Stimulated activated CD4-positive, alpha-beta T cell treated with anti-CD3 and anti-CD28 coated beads, Interleukin-15, amount 100 ng/mL, for 24 hours (primary cell): Measurements from ENCODE around the gene ZCCHC24.

ENCODE experiments used
- DNase-seq: peaks from one replicate; pipeline ENCODE4 v3.0.0-alpha.2; 2020

Gene ZCCHC24

GRCh38 chr10:79444199-79445119 is 965 bp downstream of the ZCCHC24 start:
- peak; percentile 65 for DNase-seq

GRCh38 chr10:79443338-79444198 is 1.9 kb downstream of the ZCCHC24 start:
- no peak for DNase-seq

- no peak for DNase-seq
These were observed 3.0 kb downstream of the ZCCHC24 start for GRCh38 chr10:79442171-79443040.

GRCh38 chr10:79441433-79441832 is 4.0 kb downstream of the ZCCHC24 start:
- DNase-seq: no peak

GRCh38 chr10:79440281-79440680 is 5.1 kb downstream of the ZCCHC24 start:
- DNase-seq: no peak

- DNase-seq: no peak
These were observed 6.7 kb downstream of the ZCCHC24 start for GRCh38 chr10:79438699-79439085.

- DNase-seq: no peak
These were observed 7.3 kb downstream of the ZCCHC24 start for GRCh38 chr10:79438021-79438698.

GRCh38 chr10:79437111-79437814 is 8.2 kb downstream of the ZCCHC24 start:
- no peak for DNase-seq

- no peak for DNase-seq
These were observed 8.6 kb downstream of the ZCCHC24 start for GRCh38 chr10:79436850-79437103.

- DNase-seq: no peak
These were observed 9.2 kb downstream of the ZCCHC24 start for GRCh38 chr10:79436066-79436849.

- no peak for DNase-seq
These were observed 10.0 kb downstream of the ZCCHC24 start for GRCh38 chr10:79435271-79436065.

- peak; percentile 25 for DNase-seq
These were observed 10.6 kb downstream of the ZCCHC24 start for GRCh38 chr10:79434821-79435251.

GRCh38 chr10:79434223-79434687 is 11.2 kb downstream of the ZCCHC24 start:
- DNase-seq: peak; percentile 25

GRCh38 chr10:79433324-79434222 is 11.9 kb downstream of the ZCCHC24 start:
- DNase-seq: no peak

- DNase-seq: no peak
These were observed 13.3 kb downstream of the ZCCHC24 start for GRCh38 chr10:79431891-79432831.

GRCh38 chr10:79431428-79431827 is 14.0 kb downstream of the ZCCHC24 start:
- DNase-seq: no peak

GRCh38 chr10:79430936-79431335 is 14.5 kb downstream of the ZCCHC24 start:
- no peak for DNase-seq
